OCI-LY3 (cell line): ENCODE results near the gene R3HDM2.
A peak's percentile ranks its signal among the peaks of the same experiment; 100 is the strongest.

Experiments
- H2AFZ ChIP-seq: fragments of 200-600, 300-600 bp; shearing (Covaris generic); 2 replicates; pipeline ENCODE4 v1.6.0; 2014; ENCODE audit warnings: antibody characterized with exemption, low read depth, low read length
- H3K27ac ChIP-seq: fragments of 200-600, 300-600 bp; sonication (generic); 2 replicates; pipeline ENCODE4 v1.5.1; 2014; ENCODE audit warnings: mild to moderate bottlenecking, low read length, moderate library complexity, mixed read lengths
- H3K27me3 ChIP-seq: fragments of 200-600, 300-600 bp; sonication (generic); 2 replicates; pipeline ENCODE4 v1.6.1; 2014; ENCODE audit warnings: low read depth, low read length, mixed read lengths
- H3K36me3 ChIP-seq: fragments of 200-600, 300-600 bp; sonication (generic); replicated peaks from 2 replicates; pipeline ENCODE3; 2014; ENCODE audit warnings: low read depth, low read length, mixed read lengths
- H3K4me1 ChIP-seq: fragments of 300-600, 200-600 bp; sonication (generic); 2 replicates; pipeline ENCODE4 v1.6.1; 2014; ENCODE audit warnings: low read length, mixed read lengths
- H3K4me2 ChIP-seq: fragments of 200-600, 300-600 bp; sonication (generic); 2 replicates; pipeline ENCODE4 v1.6.1; 2014; ENCODE audit warnings: low read length, mixed read lengths
- H3K4me3 ChIP-seq: fragments of 300-600, 200-600 bp; sonication (generic); 2 replicates; pipeline ENCODE4 v1.5.1; 2014; ENCODE audit warnings: antibody characterized with exemption, mild to moderate bottlenecking, low read length, moderate library complexity
- H3K79me2 ChIP-seq: fragments of 300-600, 200-600 bp; shearing (Covaris generic); 2 replicates; pipeline ENCODE4 v1.6.1; 2014; ENCODE audit warnings: mild to moderate bottlenecking, low read length, mixed read lengths
- H3K9ac ChIP-seq: fragments of 300-600, 200-600 bp; shearing (Covaris generic); 2 replicates; pipeline ENCODE4 v1.6.0; 2014; ENCODE audit warnings: mild to moderate bottlenecking, low read length, moderate library complexity
- H3K9me3 ChIP-seq: fragments of 200-600, 300-600 bp; shearing (Covaris generic); 2 replicates; pipeline ENCODE4 v1.6.1; 2014; ENCODE audit warnings: low read length, mixed read lengths; ENCODE audit not compliant: insufficient read depth
- H4K20me1 ChIP-seq: fragments of 200-600, 300-600 bp; sonication (generic); 2 replicates; pipeline ENCODE4 v1.6.1; 2016; ENCODE audit warnings: low read length, mixed read lengths; ENCODE audit not compliant: insufficient read depth
- EZH2phosphoT487 ChIP-seq: fragments of 200-600 bp; shearing (Covaris generic); IDR thresholded peaks from 2 replicates; pipeline ENCODE4 v1.6.1; 2018; ENCODE audit warnings: antibody characterized with exemption, mixed run types, low read depth
- TF ChIP-seq, protein P1 (sequence below): fragments of 200-600, 300-600 bp; sonication (generic); IDR thresholded peaks from 2 replicates; pipeline ENCODE4 v1.5.1; 2014; ENCODE audit warnings: antibody characterized with exemption, low read length, low read depth

R3HDM2 gene

DNA sequence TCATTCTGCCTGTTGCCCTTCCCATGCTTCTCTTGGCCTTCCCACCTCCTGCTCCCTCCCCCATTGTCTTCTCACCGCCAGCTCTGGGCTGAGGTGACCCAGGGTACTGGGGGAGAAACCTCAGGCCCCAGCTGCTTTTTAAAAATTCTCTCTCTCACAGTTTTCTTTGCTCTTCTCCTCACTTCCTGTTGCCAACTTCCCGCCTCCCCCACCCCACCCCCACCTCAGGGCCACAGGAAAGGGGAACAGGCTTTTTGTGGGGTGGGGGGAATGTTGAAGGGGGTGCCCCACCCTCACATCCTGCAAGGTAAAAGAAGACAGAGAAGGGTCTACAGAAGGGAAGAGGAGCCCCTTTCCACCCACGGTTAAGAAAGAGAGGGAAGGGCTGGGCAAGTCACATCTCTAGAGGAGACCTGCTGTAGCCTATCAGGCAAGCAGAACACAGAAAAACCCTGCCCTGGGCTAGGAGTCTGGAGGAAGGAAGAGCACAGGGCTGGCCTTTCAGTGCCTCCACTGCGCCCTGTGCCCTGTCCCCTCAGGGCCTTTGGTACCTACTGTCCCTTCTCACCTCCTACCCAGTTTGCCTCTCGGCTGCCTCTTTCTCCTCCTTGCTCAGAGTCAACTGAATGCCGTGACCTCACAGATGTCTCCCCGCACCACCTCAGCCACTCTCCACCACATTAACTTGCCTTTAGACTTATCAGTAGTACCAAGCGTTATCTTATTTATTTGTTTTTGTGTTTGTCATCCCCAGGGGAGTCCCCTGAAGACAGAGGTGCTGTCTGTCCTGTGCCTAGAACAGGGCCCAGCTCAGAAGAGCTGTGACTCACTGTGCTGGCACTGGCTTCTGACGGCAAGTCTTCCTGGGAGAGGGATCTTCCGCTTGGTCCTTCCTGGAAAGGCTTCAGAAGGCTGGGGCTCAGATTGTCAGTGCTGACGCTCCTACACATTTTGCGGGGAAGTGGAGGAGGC is 47.2 kb upstream of the R3HDM2 start:
- Histone ChIP-seq H3K4me2 (peak overlapping the region; percentile 65), H3K4me3 (peak overlapping the region; percentile 57; the same call in 1 of the 2 replicates), H3K4me1 (peaks cover 33% of the 10 kb centered on the region), H3K9me3 (no peaks in the 10 kb centered on the region), H3K36me3 (no peaks in the 10 kb centered on the region), H2AFZ (peak overlapping the region; percentile 78), H3K79me2 (no peaks in the 10 kb centered on the region), H3K27ac (peak overlapping the region; percentile 48), H3K9ac (peak overlapping the region; percentile 59; the same call in 1 of the 2 replicates), H4K20me1 (no peaks in the 10 kb centered on the region), H3K27me3 (no peaks in the 10 kb centered on the region)
- TF ChIP-seq, protein P1, sequence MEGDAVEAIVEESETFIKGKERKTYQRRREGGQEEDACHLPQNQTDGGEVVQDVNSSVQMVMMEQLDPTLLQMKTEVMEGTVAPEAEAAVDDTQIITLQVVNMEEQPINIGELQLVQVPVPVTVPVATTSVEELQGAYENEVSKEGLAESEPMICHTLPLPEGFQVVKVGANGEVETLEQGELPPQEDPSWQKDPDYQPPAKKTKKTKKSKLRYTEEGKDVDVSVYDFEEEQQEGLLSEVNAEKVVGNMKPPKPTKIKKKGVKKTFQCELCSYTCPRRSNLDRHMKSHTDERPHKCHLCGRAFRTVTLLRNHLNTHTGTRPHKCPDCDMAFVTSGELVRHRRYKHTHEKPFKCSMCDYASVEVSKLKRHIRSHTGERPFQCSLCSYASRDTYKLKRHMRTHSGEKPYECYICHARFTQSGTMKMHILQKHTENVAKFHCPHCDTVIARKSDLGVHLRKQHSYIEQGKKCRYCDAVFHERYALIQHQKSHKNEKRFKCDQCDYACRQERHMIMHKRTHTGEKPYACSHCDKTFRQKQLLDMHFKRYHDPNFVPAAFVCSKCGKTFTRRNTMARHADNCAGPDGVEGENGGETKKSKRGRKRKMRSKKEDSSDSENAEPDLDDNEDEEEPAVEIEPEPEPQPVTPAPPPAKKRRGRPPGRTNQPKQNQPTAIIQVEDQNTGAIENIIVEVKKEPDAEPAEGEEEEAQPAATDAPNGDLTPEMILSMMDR, result no peak
- no peak for TF ChIP-seq EZH2phosphoT487

DNA sequence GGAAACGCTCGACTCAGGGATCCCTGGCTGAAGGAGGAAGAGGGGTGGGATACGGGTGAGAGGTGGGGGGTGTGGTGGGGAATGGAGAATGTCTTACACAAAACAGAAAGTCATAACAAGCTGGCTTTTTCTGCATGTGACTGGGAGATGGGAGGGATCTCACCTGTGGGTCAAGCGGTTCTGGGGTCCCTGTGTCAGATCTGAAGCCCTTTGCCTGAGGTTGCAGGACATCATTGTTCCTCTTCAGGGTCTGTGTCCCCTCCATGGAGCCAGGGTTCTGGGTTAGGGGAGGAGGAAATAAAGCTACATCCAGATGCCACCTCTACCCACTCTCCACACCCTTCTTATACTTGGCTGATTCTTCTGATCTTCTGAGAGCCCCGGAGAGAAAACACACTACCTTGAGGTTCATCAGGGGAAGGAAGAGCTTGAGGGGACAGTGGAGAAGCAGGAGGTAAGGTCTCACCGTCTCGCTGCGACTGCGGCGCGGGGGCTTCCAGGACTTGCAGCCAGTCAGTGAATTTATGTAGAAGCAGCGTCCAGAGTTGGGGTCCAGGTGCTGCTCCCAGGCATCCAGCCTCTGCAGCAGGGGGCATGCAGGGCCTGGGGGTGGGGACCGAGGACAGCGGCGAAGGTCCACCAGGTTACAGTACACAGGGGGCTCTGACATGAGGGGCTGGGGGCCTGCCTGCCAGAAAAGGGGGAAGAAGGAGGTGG is 46.3 kb upstream of the R3HDM2 start:
- no peaks in the 10 kb centered on the region for H3K79me2 ChIP-seq
- H3K27ac ChIP-seq, result peak overlapping the region; percentile 48
- no peaks in the 10 kb centered on the region for H3K9me3 ChIP-seq
- peak overlapping the region; percentile 57; the same call in 1 of the 2 replicates for H3K4me3 ChIP-seq
- H3K4me2 ChIP-seq, result peak overlapping the region; percentile 65
- H3K27me3 ChIP-seq, result no peaks in the 10 kb centered on the region
- no peaks in the 10 kb centered on the region for H3K36me3 ChIP-seq
- peak overlapping the region; percentile 78 for H2AFZ ChIP-seq
- no peaks in the 10 kb centered on the region for H4K20me1 ChIP-seq
- H3K4me1 ChIP-seq, result peaks cover 33% of the 10 kb centered on the region
- TF ChIP-seq EZH2phosphoT487, result no peak
- TF ChIP-seq, protein P1, result no peak
- peak overlapping the region; percentile 59; the same call in 1 of the 2 replicates for H3K9ac ChIP-seq

- H3K4me1 ChIP-seq, result peaks cover 33% of the 10 kb centered on the region
- TF ChIP-seq, protein P1, result no peak
- no peak for TF ChIP-seq EZH2phosphoT487
- H2AFZ ChIP-seq, result no peak overlapping the region
- H3K27me3 ChIP-seq, result no peaks in the 10 kb centered on the region
- H3K4me2 ChIP-seq, result peak overlapping the region; percentile 65
- H3K4me3 ChIP-seq, result peak overlapping the region; percentile 57; the same call in 1 of the 2 replicates
- no peaks in the 10 kb centered on the region for H4K20me1 ChIP-seq
- no peaks in the 10 kb centered on the region for H3K36me3 ChIP-seq
- H3K9ac ChIP-seq, result no peak overlapping the region; the same call in 1 of the 2 replicates
- no peaks in the 10 kb centered on the region for H3K79me2 ChIP-seq
- H3K27ac ChIP-seq, result no peak overlapping the region
- H3K9me3 ChIP-seq, result no peaks in the 10 kb centered on the region
Measured at GRCh38 chr12:57476162-57476992, 45.5 kb upstream of the R3HDM2 start.
